Spleen (tissue), 7 donors: ENCODE measurements around the gene ACSS3.

Experiments used
- POLR2A ChIP-seq, 3 donors: fragments of 450-650 bp; IDR thresholded peaks; one replicate each; pipeline ENCODE4 v1.5.1; 2017; ENCODE audit warnings: antibody characterized with exemption in 3 of 3, mild to moderate bottlenecking in 1 of 3
- TF ChIP-seq, protein P1 (sequence below), 11 experiments: fragments of 200-600 bp in 7 of 11; fragments of 450-650 bp in 4 of 11; sonication (generic) in 4 of 11; IDR thresholded peaks in 8 of 11; conservative IDR thresholded peaks in 3 of 11; 1 replicate in 7 of 11; 2 replicates in 4 of 11; pipeline versions ENCODE4 v1.4.0 to v1.8.0; 2016 to 2021; ENCODE audit warnings: antibody characterized with exemption in 11 of 11, inconsistent platforms in 4 of 11, mild to moderate bottlenecking in 1 of 11
- donor health status: DM: no; HTN: no; CAD: no; lungs with moderate emphysema.
- donor health status: DM: no; HTN: no; CAD: no.
- donor health status: DM: no; HTN: no; CAD: no.

- TF ChIP-seq, protein P1, sequence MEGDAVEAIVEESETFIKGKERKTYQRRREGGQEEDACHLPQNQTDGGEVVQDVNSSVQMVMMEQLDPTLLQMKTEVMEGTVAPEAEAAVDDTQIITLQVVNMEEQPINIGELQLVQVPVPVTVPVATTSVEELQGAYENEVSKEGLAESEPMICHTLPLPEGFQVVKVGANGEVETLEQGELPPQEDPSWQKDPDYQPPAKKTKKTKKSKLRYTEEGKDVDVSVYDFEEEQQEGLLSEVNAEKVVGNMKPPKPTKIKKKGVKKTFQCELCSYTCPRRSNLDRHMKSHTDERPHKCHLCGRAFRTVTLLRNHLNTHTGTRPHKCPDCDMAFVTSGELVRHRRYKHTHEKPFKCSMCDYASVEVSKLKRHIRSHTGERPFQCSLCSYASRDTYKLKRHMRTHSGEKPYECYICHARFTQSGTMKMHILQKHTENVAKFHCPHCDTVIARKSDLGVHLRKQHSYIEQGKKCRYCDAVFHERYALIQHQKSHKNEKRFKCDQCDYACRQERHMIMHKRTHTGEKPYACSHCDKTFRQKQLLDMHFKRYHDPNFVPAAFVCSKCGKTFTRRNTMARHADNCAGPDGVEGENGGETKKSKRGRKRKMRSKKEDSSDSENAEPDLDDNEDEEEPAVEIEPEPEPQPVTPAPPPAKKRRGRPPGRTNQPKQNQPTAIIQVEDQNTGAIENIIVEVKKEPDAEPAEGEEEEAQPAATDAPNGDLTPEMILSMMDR (IDR thresholded peaks at IDR 0.05 in 8 of 11, conservative IDR thresholded peaks at IDR 0.05 in 3 of 11) = no peak
- no peak for TF ChIP-seq POLR2A (IDR thresholded peaks at IDR 0.05)
Measured at GRCh38 chr12:81120961-81121360, 43.1 kb downstream of the ACSS3 start.
